Ramos (cell line): Measurements from ENCODE around the gene ZSWIM1.

Source experiments
- in situ Hi-C: fragments of 300-500 bp; cut with MboI; formaldehyde crosslinking; loops from one replicate; pipeline ENCODE4 v1.14.3; 2022; ENCODE audit warnings: low sequenced_read_pairs; ENCODE audit not compliant: unreplicated experiment

ZSWIM1 gene

DNA sequence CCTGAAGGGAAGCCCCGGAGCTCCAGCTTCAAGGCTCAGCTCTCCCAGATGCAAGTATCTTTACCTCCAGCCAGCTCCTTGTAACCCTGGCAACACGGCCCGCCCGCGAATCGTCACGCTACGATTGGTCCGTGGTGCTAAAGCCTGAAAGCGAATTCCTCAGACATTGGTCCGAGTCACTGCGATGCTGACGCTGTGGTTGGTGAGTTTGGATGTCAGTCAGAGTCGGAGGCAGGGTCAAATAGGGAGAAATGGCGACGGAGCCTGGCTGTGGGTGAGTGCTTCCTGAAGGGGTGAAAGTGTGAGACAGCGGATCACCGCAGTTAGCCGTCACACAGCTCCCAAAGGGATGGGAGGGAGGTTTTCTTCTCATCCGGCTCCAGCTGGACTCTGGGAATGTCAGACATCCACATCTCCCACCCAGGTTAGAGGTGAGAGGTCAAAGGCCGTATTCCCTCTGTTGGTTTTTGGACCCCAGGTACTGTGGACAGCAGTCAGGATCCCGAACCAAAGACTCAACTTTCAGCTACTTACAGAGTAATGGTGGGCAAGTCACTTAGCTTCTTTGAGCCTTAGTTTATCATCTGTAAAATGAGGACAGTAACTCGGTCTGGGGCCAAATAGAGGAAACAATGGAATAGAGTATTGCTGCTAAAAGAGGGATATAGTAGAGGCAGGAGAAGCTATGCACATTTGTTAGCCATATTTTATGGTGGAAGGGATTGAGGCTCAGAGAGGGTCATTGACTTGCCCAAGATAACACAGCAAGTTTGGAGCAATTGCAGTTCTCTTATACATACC is at the start of gene ZSWIM1:
ZSWIM1 (plus strand) TSS at position 240 of the 801 bp plus-strand sequence. CDS start 1,366 bp downstream, outside the sequence.
- in situ Hi-C loops, result no loop called here

DNA sequence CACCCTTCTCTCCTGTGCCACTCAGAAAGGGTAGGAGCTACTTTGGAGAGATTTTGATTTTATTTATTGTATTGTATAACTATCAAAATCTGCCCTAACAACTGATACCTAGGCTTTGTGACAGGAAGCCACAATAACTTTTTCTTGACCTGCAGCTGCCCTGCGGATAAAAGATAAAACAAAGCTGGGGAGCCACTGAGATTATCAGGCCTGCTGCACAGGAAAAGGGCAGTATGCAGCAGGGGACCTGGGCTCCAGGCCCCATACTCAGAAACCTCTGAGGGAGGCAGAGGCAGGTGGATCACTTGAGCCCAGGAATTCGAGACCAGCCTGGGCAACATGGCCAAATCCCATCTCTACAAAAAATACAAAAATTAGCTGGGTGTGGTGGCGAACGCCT is 48.4 kb upstream of the ZSWIM1 start:
- in situ Hi-C loops, result no loop called here

DNA sequence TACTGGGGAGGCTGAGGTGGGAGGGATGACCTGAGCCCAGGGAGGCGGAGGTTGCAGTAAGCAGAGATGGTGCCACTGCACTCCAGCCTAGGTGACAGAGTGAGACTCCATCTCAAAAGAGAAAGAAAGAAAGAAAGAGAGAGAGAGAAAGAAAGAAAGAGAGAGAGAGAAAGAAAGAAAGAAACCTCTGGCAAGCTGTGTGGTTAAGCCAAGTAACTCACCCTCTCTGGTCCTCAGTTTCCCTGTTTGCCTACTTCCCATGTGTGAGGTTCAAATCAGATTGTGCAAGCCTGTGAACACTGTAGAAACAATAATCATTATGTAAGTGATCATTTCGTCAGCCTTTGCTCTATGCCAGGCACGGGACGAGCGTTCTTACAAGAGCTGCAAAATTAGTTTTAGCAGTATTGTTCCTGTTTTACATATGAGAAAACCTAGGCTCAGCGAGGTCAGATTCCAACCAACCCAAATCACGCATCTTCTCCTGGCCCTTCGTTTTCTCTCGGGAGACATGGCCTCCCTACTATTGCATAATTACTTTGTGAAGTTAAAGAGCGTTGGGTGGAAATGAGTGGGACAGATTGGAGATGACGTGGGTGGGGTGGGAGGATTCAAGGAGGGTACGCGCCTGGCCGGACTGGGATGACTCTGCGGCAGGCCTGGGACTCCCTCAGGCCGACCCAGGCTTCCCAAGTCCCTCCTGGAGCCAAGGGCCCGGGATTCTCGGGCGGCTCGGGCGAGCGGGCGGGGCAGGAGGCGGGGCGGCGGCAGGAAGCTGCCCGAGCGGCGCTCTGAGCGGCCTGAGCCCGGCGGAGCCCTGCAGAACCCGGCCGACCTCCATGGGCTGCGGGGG is 47.8 kb upstream of the ZSWIM1 start, which contains the start of gene SNX21:
SNX21 (plus strand) TSS at position 770 of the 853 bp plus-strand sequence. CDS start 121 bp downstream, outside the sequence.
- in situ Hi-C loops, result no loop called here

DNA sequence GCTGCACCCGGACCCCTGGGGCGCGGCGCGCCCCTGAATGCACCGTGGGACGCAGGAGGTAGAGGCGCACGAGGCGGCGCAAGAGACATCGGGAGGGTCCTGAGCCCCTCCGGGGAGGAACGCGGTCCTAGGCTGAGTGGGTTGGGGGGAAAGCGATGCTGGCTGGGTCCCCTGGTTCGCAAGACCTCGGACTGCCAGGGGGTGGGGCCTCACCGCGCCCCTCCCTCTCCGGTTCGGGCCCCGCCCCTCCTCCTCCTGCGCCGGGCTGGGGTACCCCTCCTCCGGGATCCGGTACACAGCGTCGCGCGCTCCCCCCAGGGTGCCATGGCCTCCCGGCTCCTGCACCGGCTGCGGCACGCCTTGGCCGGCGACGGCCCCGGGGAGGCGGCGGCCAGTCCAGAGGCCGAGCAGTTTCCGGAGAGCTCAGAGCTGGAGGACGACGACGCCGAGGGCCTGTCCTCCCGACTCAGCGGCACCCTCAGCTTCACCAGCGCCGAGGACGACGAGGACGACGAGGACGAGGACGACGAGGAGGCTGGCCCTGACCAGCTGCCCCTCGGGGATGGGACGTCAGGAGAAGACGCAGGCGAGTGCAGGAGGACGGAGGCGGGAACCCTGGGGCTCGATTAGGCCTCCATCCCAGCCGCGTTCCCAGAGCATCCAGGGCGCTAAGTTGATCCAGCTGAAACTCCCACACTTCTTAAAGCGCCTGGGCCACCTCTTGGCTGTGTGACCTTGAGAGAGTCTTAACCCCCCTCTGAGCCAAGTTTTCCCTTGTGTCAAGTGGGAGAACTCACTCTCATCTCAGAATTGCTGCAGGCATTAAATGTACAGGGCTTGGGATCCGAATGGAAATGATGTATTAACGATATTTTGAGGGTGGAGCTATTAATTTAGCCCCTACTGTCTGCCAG is 46.9 kb upstream of the ZSWIM1 start:
- in situ Hi-C loops, result no loop called here

DNA sequence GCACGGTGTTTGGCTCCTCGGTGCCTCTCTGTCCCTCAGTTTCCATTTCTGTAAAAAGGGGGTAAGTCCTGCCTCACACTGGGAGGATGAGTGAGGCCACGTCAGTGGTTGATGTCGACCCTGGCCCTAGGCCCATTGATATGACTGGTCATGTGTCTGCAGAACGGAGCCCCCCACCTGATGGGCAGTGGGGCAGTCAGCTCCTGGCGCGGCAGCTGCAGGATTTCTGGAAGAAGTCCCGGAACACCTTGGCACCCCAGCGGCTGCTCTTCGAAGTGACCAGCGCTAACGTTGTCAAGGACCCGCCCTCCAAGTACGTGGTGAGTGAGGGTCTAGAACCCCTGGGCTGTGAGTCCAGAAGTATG is 46.2 kb upstream of the ZSWIM1 start:
- in situ Hi-C loops, result no loop called here

DNA sequence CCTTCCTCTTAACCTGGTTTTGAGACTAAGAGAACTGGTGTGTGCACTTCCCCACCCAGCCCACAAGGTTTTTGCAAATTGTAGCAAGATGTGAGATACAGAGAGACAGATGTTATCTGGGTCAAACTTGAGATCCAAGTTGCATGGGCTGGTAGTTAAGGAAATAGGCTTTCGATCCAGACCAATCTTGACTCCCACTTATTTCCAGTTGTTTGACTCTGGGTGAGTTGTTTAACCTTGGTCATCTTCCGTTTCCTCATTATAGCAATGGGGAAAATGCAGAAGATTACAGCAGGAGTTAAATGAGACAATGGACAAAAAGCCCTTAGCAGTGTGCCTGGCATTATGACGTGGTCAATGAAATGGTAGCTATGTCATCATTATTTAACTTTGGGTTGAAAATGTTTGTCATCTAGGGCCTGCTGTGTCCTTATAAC is 45.7 kb upstream of the ZSWIM1 start:
- in situ Hi-C loops, result no loop called here

DNA sequence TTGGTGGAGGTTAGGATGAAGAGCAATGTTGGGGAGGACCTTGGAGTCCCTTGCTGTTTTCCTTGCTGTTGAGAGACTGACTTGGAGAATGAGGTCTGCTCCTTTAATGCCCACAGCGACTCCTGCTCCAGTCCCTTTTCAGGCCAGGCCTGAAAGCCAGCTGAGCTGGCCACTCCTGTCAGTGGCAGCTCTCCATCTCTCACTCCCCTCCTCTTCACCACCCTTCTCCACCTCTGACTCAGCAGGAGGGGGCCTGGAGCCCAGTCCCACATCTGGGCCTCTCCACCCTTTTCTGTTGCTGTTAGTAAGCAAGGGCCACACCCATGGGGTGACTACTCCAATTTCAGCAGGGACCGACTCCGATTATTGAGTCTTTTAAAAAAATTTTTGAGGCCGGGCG is 45.2 kb upstream of the ZSWIM1 start:
- in situ Hi-C loops, result no loop called here

DNA sequence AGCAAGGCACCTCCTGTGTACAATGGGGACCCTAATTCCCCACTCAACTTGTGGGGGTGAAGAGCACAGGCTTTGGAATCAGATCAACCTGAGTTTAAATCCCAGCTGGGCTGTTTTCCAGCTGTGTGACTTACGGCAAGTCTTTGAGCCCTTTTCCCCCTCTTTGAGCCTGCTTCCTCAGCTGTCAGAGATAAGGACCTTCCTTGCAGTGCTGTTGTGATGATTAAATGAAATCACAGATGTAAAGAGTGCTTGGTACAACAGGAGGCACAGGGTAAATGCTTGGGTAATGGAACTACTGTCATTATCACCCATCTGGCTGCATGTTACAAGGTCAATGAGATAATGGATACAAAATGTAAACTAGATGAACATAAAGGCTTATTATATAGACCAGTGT is 44.2 kb upstream of the ZSWIM1 start:
- in situ Hi-C loops, result no loop called here

DNA sequence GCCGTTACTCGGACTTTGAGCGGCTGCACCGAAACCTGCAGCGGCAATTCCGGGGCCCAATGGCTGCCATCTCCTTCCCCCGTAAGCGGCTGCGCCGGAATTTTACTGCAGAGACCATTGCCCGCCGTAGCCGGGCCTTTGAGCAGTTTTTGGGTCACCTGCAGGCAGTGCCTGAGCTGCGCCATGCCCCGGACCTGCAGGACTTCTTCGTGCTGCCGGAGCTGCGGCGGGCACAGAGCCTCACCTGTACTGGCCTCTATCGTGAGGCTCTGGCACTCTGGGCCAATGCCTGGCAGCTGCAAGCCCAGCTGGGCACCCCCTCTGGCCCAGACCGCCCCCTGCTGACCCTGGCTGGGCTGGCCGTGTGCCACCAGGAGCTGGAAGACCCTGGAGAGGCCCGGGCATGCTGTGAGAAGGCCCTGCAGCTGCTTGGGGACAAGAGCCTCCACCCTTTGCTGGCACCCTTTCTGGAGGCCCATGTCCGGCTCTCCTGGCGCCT is 40.3 kb upstream of the ZSWIM1 start:
- in situ Hi-C loops, result no loop called here

DNA sequence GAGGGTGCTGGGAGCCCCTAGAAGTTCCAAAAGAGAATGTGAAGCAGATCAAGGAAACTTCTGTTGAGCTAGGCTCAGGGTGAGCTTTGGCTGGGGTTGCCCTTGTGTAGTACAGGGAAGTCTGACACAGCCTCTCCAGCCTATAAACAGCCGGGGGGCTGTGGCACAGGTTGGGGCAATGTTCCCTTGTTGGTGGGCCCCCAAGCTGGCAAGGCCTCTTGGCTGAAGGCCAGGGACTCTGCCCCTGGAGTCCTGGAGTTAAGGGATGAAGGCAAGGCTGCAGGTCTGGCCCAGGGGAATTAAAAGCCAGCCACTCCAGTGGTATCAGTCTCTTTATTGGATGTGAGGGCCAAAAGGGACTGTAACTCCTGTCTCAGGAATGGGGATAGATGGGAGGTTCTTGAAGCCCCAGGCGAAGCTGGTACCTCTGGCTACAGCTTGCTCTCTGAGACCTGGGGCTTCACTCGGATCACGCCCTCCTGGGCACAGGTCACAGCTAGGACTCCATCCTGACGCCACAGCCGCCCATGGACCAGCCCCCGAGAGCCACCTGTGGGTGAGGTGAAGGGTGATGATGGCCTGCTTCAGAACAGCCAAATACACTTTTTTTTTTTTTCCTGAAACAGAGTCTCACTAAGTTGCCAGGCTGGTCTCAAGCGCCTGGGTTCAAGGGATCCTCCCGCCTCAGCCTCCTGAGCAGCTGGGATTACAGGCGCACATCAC is 39.5 kb upstream of the ZSWIM1 start:
- in situ Hi-C loops, result no loop called here

DNA sequence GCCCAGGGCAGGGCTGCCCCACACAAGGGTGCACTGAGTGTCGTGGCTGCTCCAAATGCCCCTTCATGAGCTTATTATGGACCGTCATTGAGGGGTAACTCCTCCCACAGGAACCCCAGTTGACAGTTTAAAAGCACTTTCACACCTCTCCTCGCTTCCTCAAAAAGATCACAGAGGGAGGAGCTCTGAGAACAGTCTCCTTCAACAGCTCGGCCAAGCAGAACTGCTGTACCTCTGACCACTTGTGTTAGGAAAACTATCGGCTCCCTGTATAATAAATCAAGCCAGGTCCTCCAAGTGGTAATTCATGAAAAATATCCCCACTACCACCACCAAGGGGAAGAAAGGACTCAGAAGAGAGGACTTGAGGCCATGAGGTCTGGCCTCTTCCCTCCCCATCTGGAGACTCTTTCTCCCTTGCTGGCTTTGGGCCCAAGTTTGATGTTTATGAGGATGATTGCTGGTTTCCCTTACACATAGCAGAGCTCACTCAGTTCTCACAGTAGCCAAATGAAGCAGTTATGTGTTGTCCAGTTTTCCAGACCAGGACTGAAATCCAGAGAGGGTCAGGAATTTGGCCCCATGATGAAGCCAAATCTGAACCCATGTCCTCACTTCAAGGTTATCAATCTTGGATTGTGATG is 38.7 kb upstream of the ZSWIM1 start:
- in situ Hi-C loops, result no loop called here

DNA sequence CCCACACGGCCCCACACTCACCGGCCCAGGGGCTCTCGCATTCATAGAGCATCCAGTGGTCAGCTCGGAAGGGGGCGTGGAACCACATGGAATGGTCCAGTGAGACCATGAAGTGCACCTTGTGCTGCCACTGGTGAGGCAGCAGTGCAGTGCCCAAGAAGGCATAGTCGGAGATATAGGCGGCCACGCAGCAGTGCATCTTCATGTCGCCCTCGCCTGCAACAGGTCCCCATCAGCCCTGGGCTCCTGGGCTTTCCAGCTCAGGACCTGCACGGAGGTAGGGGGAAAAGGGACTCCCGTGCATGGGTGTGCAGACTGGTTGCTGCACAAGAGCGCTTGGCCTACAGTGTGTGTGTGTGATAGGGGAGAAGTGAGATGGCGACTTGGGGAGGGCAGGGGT is 37.5 kb upstream of the ZSWIM1 start:
- in situ Hi-C loops, result no loop called here

DNA sequence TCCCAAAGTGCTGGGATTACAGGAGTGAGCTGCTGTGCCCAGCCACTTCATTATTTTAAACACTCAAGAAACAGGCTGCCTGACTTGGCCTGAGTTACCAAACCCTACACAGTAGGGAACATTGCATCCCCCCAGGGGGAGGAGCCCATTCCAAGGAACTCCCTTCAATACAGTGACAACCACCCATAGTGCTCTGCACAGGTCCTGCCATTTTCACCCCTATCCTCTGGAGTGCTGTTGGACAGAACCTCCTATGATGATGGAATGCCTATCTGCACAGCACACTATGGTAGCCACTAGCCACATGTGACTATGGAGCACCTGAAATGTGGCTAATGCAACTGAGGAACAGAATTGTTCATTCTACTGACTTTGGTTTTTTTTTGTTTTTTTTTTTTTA is 35.6 kb upstream of the ZSWIM1 start:
- in situ Hi-C loops, result no loop called here

DNA sequence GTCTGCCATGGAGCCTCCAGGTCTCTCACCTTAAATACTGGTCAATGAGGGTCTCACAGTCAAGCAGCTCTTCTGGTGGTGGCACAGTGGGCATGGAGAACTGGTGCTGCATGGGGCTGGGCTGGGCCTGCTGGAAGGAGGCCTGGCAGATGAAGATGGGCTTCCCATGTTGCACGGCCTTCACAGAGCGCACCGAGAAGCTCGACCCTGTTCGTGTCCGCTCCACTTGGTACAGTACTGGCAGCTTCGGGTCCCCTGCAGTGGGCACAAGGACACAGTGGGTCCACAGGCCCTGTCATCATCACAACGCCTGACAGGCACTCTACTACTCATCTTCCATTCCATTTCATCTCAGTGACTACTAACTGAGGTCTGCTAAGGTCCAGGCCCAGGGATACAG is 32.6 kb upstream of the ZSWIM1 start:
- in situ Hi-C loops, result no loop called here

DNA sequence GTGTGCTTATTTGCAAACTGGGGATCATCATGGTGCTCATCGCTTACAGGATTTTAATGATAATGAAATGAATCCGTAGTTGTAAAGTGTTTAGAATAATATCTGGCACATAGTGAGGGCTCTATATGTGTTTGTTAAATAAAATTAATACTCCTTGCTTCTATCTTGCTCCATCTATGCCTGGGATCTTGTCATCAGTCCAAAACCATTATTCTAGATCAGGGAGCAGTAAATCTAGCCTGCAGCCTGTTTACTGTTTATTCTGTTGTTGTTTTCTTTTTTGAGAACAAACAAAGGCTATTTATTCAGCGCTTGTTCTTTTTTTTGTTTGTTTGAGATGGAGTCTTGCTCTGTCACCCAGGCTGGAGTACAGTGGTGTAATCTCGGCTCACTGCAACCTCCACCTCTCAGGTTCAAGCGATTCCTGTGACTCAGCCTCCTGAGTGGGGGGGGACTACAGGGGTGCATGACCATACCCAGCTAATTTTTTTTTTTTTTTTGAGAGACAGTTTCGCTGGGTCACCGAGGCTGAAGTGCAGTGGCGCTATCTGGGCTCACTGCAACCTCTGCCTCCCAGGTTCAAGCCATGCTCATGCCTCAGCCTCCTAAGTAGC is 32.0 kb upstream of the ZSWIM1 start:
- in situ Hi-C loops, result no loop called here

DNA sequence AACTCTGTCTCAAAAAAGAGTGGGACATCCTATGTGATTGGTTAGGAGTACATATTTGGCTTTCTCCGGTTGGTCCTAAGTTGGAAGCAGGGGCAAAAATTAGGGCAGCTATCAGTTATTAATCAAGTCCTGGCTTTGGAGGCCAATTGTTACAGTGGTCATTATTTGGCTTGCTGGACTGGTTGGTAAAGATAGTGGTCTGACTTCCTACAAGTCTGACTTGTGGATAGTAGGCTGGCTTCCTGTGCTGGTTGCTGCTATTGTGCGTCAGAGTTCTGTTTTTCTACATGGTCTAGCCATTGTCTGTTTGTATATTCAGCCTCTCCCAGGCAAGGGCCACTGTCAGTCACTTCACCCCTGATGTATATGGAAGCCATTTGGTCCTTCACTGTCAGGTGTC is 30.8 kb upstream of the ZSWIM1 start:
- in situ Hi-C loops, result no loop called here

DNA sequence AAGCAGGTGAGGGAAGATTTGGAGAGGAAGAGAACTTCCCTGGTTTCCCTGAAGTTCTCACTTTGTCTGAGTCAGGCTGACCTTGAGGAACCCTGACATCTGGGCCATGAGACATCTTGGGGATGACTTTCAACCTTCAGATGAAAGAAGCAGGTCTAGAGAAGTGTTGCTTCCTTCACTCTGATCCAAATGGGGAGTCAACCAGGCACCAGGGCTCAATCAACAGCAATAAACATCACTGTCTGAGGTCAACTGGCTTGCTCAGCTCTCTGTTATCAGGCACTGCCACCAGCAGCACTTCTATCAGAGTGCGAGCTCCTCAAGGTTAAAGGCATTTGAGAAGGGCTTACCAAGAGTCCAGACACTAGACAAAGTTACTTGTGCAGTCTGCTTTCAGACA is 30.1 kb upstream of the ZSWIM1 start:
- in situ Hi-C loops, result no loop called here

DNA sequence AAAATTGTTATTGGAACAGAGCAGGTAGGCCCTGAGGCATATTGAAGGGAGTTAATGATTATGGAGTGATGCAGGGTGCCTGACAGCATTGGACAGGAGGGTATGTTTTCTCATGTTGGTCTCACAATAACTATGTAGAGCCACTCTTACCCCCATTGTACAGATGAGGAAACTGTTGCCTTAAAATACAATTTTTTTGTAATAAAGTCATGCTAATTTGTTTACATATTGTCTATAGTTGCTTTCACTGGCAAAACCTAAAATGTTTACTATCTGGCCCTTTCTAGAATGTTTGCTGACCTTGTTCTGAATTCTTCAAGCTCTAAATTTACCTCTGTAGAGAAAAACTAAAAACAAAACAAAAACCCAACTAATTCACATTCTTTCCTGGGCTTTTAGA is 29.5 kb upstream of the ZSWIM1 start:
- in situ Hi-C loops, result no loop called here

DNA sequence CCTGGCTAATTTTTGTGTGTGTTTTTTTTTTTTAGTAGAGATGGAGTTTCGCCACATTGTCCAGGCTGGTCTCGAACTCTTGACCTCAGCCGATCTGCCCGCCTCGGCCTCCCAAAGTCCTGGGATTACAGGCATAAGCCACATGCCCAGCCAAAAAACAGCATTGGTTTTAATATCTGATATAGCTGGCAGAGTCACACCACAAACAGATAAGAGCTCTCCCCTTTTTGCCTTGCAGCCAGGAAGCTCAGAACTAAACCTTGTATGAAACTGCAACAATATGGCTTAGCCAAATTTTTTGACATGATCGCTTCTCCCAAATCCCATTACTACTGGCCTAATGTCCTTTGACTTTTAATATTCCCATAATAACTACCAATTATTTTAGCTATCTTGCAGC is 28.7 kb upstream of the ZSWIM1 start:
- in situ Hi-C loops, result no loop called here
